ENCODE measurements around the gene FRMPD1.

DNA sequence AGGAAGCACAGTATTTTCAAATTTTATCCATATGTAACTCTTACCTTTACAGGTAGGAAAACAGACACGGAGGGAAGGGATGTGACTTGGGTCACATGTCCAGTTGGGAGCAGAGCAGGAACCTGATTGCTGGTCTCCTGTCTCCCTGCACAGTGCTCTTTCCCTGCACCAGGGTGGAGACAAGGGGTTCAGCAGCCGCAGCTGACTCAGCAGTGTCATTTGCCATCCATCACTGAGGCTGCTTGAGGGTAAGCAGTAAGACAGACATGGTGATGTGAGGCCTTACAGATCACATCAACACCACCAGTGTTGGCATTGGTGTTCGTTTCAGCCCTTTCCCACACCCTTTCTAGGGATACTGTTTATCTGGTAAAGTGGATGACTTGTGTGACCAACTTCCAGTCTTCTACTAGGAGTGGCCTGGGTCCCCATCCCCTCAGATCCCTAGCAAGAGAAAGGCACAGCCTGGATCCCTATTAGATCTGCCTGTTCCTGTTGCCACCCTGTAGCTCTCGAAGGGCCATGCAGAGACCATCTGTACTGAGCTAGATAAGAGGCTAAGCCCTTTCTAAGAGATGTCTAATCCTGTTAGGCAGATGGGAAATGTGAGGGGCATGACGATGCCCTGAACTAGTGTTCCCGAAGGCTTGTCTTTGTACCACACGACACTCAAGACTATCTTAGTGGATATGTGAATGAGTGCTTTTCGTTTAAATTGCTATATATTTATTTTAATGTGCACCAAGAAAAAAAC, 29.1 kb downstream of the FRMPD1 start:
- TF ChIP-seq POLR2AphosphoS5 (IDR thresholded peaks at IDR 0.05; ENCODE audit: low read depth, low read length) (no peak), POLR2A (IDR thresholded peaks at IDR 0.05; ENCODE audit: low read depth, low read length) (no peak), TAF1 (IDR thresholded peaks at IDR 0.05; ENCODE audit: borderline replicate concordance, low read depth, low read length) (no peak)

All from GM12892 (cell line).